Calu3 (cell line): ENCODE measurements around the gene ADAM22. TPM values are rescaled to one million over a fixed set of nuclear protein-coding genes. Genes with fewer than 3 reads are reported as not detected.

Source experiments
- BruUV-seq: library from RNA; stranded (reverse); fragments of 400-500 nt; replicated peaks from 2 replicates; lab custom pipeline; 2021; lab: Mats Ljungman, UMichigan
- CTCF ChIA-PET: fragments of 300-600 bp; sonication (Branson Sonifier 250); formaldehyde crosslinking; loops from one replicate; lab custom pipeline; 2022; ENCODE audit warnings: antibody characterized with exemption; lab: Charles Lee
- DNase-seq: peaks from one replicate; pipeline ENCODE4 v3.0.0; 2022
- H3K27ac Mint-ChIP-seq: one replicate; pipeline ENCODE4 v1.8.0; 2022; ENCODE audit warnings: mixed read lengths; ENCODE audit not compliant: unreplicated experiment
- H3K27me3 Mint-ChIP-seq: one replicate; pipeline ENCODE4 v1.8.0; 2022; ENCODE audit warnings: mixed read lengths; ENCODE audit not compliant: unreplicated experiment
- H3K36me3 Mint-ChIP-seq: one replicate; pipeline ENCODE4 v1.8.0; 2022; ENCODE audit warnings: mild to moderate bottlenecking, moderate library complexity, mixed read lengths; ENCODE audit not compliant: insufficient read depth, unreplicated experiment
- H3K4me1 Mint-ChIP-seq: one replicate; pipeline ENCODE4 v1.8.0; 2022; ENCODE audit warnings: mild to moderate bottlenecking, low read depth, mixed read lengths; ENCODE audit not compliant: unreplicated experiment
- H3K4me3 Mint-ChIP-seq: one replicate; pipeline ENCODE4 v1.8.0; 2022; ENCODE audit warnings: mild to moderate bottlenecking, low read depth, moderate library complexity, mixed read lengths; ENCODE audit not compliant: unreplicated experiment
- H3K9me3 Mint-ChIP-seq: one replicate; pipeline ENCODE4 v1.8.0; 2022; ENCODE audit warnings: low read depth, mixed read lengths; ENCODE audit not compliant: unreplicated experiment
- CTCF ChIP-seq: fragments of 200-600 bp; IDR thresholded peaks from one replicate; pipeline ENCODE4 v1.8.0; 2022; ENCODE audit warnings: antibody characterized with exemption; ENCODE audit not compliant: unreplicated experiment
- intact Hi-C: fragments of 100-400 bp; cut with micrococcal nuclease; formaldehyde crosslinking; loops from one replicate; pipeline ENCODE4 v1.10.0; 2022; ENCODE audit not compliant: unreplicated experiment
- total RNA-seq: library from RNA; stranded (reverse); gene quantifications from 2 replicates; pipeline ENCODE4 v1.2.3, GENCODE V29; 2022

Gene ADAM22
- total RNA-seq, 1 experiment from 2014 or later, result 3.0 TPM

- intact Hi-C loops, result no loop called here
- no peak overlapping the region for H3K27ac Mint-ChIP-seq
- BruUV-seq, result no TSS peak
- CTCF ChIA-PET, result interaction anchor here (0.5 kb wide), 1 partner anchor 150 kb away, joined by 4 read pairs; no protein-coding TSS in a partner anchor
- DNase-seq, result no peak
- H3K27me3 Mint-ChIP-seq, result no peaks in the 10 kb centered on the region
- peaks cover 4% of the 10 kb centered on the region for H3K9me3 Mint-ChIP-seq
- TF ChIP-seq CTCF, result no peak
- H3K4me1 Mint-ChIP-seq, result no peaks in the 10 kb centered on the region
- no peak overlapping the region for H3K4me3 Mint-ChIP-seq
- no peaks in the 10 kb centered on the region for H3K36me3 Mint-ChIP-seq
Measured at GRCh38 chr7:88069093-88069492, 135.0 kb downstream of the ADAM22 start.

GRCh38 chr7:88071994-88072714 lies 138.1 kb downstream of the ADAM22 start:
- Mint-ChIP-seq H3K4me1 (no peaks in the 10 kb centered on the region), H3K4me3 (no peak overlapping the region), H3K36me3 (no peaks in the 10 kb centered on the region), H3K9me3 (peaks cover 4% of the 10 kb centered on the region), H3K27ac (no peak overlapping the region), H3K27me3 (no peaks in the 10 kb centered on the region)
- intact Hi-C loops, result no loop called here
- CTCF ChIA-PET, result no interaction called here
- DNase-seq, result no peak
- no TSS peak for BruUV-seq
- TF ChIP-seq CTCF, result no peak

DNA sequence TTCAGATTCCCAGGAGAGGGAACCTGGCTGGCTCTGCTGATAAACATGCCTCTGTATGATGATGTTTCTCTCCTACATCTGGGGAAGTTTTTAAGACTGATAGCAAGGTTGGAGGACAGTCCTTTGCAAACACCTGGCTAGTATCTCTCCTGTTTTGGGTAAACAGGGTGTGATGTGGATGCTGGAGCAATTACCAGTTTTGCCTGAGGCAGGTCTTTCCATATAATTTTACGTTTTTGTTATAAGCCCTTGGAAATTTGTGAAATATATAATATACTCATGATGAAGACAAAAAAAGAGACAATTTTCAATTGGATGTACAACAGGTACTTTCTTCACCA lies 138.6 kb downstream of the ADAM22 start:
- H3K4me3 Mint-ChIP-seq, result no peak overlapping the region
- DNase-seq, result no peak
- no peaks in the 10 kb centered on the region for H3K4me1 Mint-ChIP-seq
- no TSS peak for BruUV-seq
- H3K9me3 Mint-ChIP-seq, result peaks cover 4% of the 10 kb centered on the region
- TF ChIP-seq CTCF, result no peak
- no peak overlapping the region for H3K27ac Mint-ChIP-seq
- intact Hi-C loops, result no loop called here
- CTCF ChIA-PET, result no interaction called here
- H3K27me3 Mint-ChIP-seq, result no peaks in the 10 kb centered on the region
- no peaks in the 10 kb centered on the region for H3K36me3 Mint-ChIP-seq

DNA sequence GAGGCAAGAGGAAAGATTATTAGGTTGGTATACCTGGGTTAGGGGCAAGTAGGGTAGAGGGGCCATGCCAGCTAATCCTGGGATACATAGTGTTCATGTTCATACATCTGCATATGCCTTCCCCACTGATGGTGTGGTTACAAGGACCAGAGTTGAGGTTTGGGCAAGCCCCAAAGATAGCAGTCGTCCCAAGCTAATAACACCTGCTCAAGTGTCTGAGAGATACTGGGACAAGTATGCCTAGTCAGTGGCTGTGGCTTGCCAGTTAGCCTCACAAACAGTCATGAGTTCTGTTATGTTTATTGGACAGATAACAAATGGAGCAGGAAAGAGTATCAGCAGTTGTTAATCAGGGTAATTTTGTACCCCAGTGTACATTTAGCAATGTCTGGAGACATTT lies 139.6 kb downstream of the ADAM22 start:
- Mint-ChIP-seq H3K9me3 (peaks cover 4% of the 10 kb centered on the region), H3K4me3 (no peak overlapping the region), H3K4me1 (no peaks in the 10 kb centered on the region), H3K27ac (no peak overlapping the region), H3K36me3 (no peaks in the 10 kb centered on the region), H3K27me3 (no peaks in the 10 kb centered on the region)
- DNase-seq, result no peak
- no peak for TF ChIP-seq CTCF
- CTCF ChIA-PET, result no interaction called here
- intact Hi-C loops, result no loop called here
- no TSS peak for BruUV-seq
